Adrenal gland (tissue), 12 donors: ENCODE data around the gene VSTM2B. TPM values are rescaled to one million over a fixed set of nuclear protein-coding genes. Genes with fewer than 3 reads are reported as not detected.
"Not testable (repeated sequence)": the region's sequence is repeated elsewhere in the genome, so short reads cannot be mapped to it uniquely, and the experiment has no call there.

ENCODE experiments used
- DNase-seq, 7 donors: peaks; one replicate each; pipeline ENCODE4 v3.0.0-alpha.2; 2019 to 2020
- H3K27ac ChIP-seq, 5 donors: fragments of 200-600 bp; sonication (generic) in 4 of 5; 1 replicate in 3 of 5; 2 replicates in 2 of 5; pipeline versions ENCODE4 v1.5.1 to v1.8.0; 2016 to 2020; ENCODE audit warnings: mild to moderate bottlenecking in 1 of 5
- H3K27me3 ChIP-seq: fragments of 200-600 bp; 2 replicates; pipeline ENCODE4 v1.8.0; 2021
- H3K36me3 ChIP-seq, 2 donors: fragments of 200-600 bp; replicated peaks in 1 of 2; 1 replicate in 1 of 2; 2 replicates in 1 of 2; pipeline versions ENCODE4 v1.5.1 to v1.8.0; 2018 to 2022
- H3K4me1 ChIP-seq, 2 donors: fragments of 200-600 bp; replicated peaks in 1 of 2; 1 replicate in 1 of 2; 2 replicates in 1 of 2; pipeline versions ENCODE4 v1.5.1 to v1.8.0; 2018 to 2021
- H3K4me3 ChIP-seq, 4 donors: fragments of 200-600 bp; sonication (generic) in 3 of 4; one replicate each; pipeline ENCODE4 v1.5.1; 2016 to 2018
- H3K9me3 ChIP-seq, 3 donors: fragments of 200-600 bp; sonication (generic) in 1 of 3; replicated peaks in 1 of 3; 1 replicate in 2 of 3; 2 replicates in 1 of 3; pipeline versions ENCODE4 v1.5.1 to v1.8.0; 2016 to 2021
- CTCF ChIP-seq, 6 experiments: fragments of 450-650 bp in 4 of 6; fragments of 200-600 bp in 2 of 6; sonication (generic) in 1 of 6; IDR thresholded peaks; 1 replicate in 5 of 6; 2 replicates in 1 of 6; pipeline versions ENCODE4 v1.5.1 to v1.8.0; 2016 to 2021; ENCODE audit warnings: antibody characterized with exemption in 6 of 6, mild to moderate bottlenecking in 2 of 6, moderate library complexity in 1 of 6
- POLR2A ChIP-seq, 2 donors: fragments of 450-650 bp; IDR thresholded peaks; one replicate each; pipeline ENCODE4 v1.6.1; 2017; ENCODE audit warnings: antibody characterized with exemption in 2 of 2, mild to moderate bottlenecking in 2 of 2, moderate library complexity in 1 of 2
- WGBS, 4 donors: extraction: QIAGEN DNeasy Blood & Tissue Kit in 2 of 4; methylation state at CpG; one replicate each; pipeline versions ENCODE4 v1.1.5 to v1.1.7; 2013 to 2017; 5-methylcytosine and 5-hydroxymethylcytosine counted together
- intact Hi-C, 2 donors: fragments of 100-400 bp; cut with DNase I; formaldehyde crosslinking; loops; one replicate each; pipeline versions ENCODE4 v1.14.1 to v1.15.0; 2022 to 2023
- polyA plus RNA-seq, 3 donors: library from polyadenylated mRNA; stranded (reverse); fragments of 200-250 nt in 2 of 3; fragments of 350-450 nt in 1 of 3; fragmentation: Illumina TruSeq in 1 of 3; extraction: RNeasy Lipid Tissue Mini Kit (QIAGEN cat#74804) in 1 of 3; gene quantifications; one replicate each; pipeline ENCODE4 v1.2.3, GENCODE V29; 2013 to 2014
- total RNA-seq, 9 donors: library from RNA; depleted of rRNA in 4 of 9; stranded (reverse); fragments of >200 nt in 4 of 9; fragments of 120-200 nt in 1 of 9; fragmentation: NEBNext Ultra II Directional in 1 of 9; extraction: Animal tissue kit (Norgen Biotek cat#: 25700) in 1 of 9; gene quantifications; one replicate each; pipeline versions ENCODE4 v1.1.0 to v1.2.4, GENCODE V29; 2013 to 2023
- donor health status: healthy with polysubstance abuse.
- donor health status: Bipolar disorder and iron deficiency.
- donor health status: DM: yes; HTN: yes; CAD: no.
- donor health status: DM: no; HTN: no; CAD: no.
- donor health status: DM: no; HTN: no; CAD: no.
- donor health status: DM: yes; HTN: yes; CAD: no.

The VSTM2B gene
- total and polyA plus RNA-seq, 12 donors = 0.09 to 1.3 (median 0.64) TPM; not detected in 8

DNA sequence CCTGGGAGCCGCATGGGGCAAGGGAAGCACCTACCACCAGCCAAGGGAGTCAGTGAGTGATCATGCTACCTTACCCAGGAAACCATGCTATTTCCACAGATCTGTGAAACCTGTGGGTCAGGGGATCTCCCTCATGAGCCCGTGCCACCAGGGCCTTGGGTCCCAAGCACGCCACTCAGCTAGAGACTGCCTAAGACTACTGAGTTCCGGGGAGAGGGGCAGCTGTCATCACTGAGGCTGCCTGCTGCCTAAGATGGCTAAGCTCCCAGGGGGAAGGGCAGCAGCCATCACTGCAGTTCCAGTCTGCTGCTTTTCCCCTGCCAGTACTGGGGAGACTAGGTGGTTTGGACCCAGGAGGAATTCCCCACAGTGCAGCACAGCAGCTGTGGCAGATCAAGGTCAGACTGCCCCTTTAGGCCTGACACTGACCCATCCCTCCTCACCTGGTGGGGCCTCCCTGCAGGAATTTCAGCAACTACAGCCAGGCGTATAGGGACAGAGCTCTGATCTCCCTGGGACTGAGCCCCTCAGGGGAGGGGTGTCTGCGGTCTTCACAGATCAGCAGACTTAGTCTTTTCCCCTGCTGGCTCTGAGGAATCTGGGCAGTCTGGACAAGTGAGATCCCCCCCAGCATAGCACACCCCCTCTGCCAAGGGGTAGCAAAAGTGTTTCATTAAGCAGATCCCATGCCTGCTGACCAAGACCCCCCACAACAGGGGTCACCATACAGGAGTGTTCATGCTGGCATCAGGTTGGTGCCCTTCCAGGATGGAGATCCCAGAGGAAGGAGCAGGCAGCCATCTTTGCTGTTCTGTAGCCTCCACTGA lies 26.9 kb downstream of the VSTM2B start:
- intact Hi-C loops = no loop called here
- no peak for DNase-seq
- Histone ChIP-seq H3K4me3 (no peak overlapping the region), H3K27ac (no peak overlapping the region), H3K9me3 (no peaks in the 10 kb centered on the region), H3K36me3 (no peaks in the 10 kb centered on the region), H3K4me1 (no peaks in the 10 kb centered on the region), H3K27me3 (no peaks in the 10 kb centered on the region)
- TF ChIP-seq POLR2A (IDR thresholded peaks at IDR 0.05) (no peak), CTCF (IDR thresholded peaks at IDR 0.05) (no peak)
- WGBS, 4 donors = 61 to 79% (median 77%) methylated on average over 3 to 6 of the region's 6 CpGs

- H3K9me3 ChIP-seq = no peaks in the 10 kb centered on the region
- H3K27me3 ChIP-seq = no peaks in the 10 kb centered on the region
- no peak overlapping the region for H3K27ac ChIP-seq
- no peak for TF ChIP-seq CTCF (IDR thresholded peaks at IDR 0.05)
- TF ChIP-seq POLR2A (IDR thresholded peaks at IDR 0.05) = no peak
- no peak for DNase-seq
- 89 to 100% (median 93%) methylated on average over 1 of the region's 1 CpG for WGBS, 4 donors
- intact Hi-C loops = no loop called here
- H3K36me3 ChIP-seq = no peaks in the 10 kb centered on the region
- no peaks in the 10 kb centered on the region for H3K4me1 ChIP-seq
- no peak overlapping the region for H3K4me3 ChIP-seq
These were observed 28.4 kb downstream of the VSTM2B start for GRCh38 chr19:29554149-29554548.

DNA sequence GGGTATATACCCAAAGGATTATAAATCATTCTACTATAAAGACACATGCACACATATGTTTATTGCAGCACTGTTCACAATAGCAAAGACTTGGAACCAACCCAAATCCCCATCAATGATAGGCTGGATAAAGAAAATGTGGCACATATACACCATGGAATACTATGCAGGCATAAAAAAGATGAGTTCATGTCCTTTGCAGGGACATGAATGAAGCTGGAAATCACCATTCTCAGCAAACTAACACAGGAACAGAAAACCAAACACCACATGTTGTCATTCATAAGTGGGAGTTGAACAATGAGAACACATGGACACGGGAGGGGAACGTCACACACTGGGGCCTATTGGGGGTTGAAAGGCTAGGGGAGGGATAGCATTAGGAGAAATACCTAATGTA lies 33.3 kb downstream of the VSTM2B start:
- H3K4me1 ChIP-seq, DNase-seq, H3K27me3 ChIP-seq, H3K4me3 ChIP-seq, H3K27ac ChIP-seq, H3K36me3 ChIP-seq, H3K9me3 ChIP-seq, intact Hi-C loops: not testable (repeated sequence)
- 75 to 94% (median 80%) methylated on average over 2 of the region's 2 CpGs for WGBS, 4 donors

DNA sequence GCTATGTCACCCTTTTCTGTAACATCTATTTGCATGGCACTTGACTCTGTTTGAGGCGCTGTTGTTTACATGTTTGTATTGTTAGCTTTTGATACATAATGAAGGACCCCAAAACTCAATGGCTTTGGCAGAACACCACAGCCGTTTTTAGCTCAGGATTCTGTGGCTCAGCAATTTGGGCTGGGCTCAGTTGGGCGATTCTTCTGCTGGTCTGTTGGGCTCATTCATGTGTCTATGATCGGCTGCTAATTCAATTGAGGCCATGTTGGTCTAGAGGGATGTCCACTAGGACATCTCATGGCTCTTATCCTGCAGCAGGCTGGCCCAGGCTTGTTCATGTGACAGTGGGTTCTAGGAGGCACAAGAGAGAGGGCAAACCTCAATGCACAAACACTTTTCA lies 33.9 kb downstream of the VSTM2B start:
- 73 to 84% (median 78%) methylated on average over 4 of the region's 4 CpGs for WGBS, 4 donors

More for the DNA sequence above, 33.9 kb downstream of the VSTM2B start:
- no peak for DNase-seq
- Histone ChIP-seq H3K27ac (no peak overlapping the region), H3K27me3 (no peaks in the 10 kb centered on the region), H3K4me1 (no peaks in the 10 kb centered on the region), H3K36me3 (no peaks in the 10 kb centered on the region), H3K4me3 (no peak overlapping the region), H3K9me3 (no peaks in the 10 kb centered on the region)
- TF ChIP-seq CTCF (IDR thresholded peaks at IDR 0.05) = no peak
- no peak for TF ChIP-seq POLR2A (IDR thresholded peaks at IDR 0.05)
- intact Hi-C loops = no loop called here
